GM20000 (cell line): ENCODE results near the gene CCT6B.

Experiments used
- DNase-seq: peaks from one replicate; pipeline ENCODE4 v3.0.0; 2012; ENCODE audit warnings: low spot score
- CTCF ChIP-seq: IDR thresholded peaks from 2 replicates; pipeline ENCODE4 v1.5.1; 2012; ENCODE audit warnings: mild to moderate bottlenecking, control low read depth; ENCODE audit errors: extremely low read depth, missing control alignments

Gene CCT6B

GRCh38 chr17:34926661-34927060 is 34.6 kb downstream of the CCT6B start:
- no peak for TF ChIP-seq CTCF
- DNase-seq: no peak

- no peak for DNase-seq
- no peak for TF ChIP-seq CTCF
These were observed 40.6 kb downstream of the CCT6B start for GRCh38 chr17:34920676-34921075.

GRCh38 chr17:34917381-34917780 is 43.9 kb downstream of the CCT6B start:
- DNase-seq: no peak
- TF ChIP-seq CTCF: no peak

GRCh38 chr17:34916120-34916519 is 45.1 kb downstream of the CCT6B start:
- DNase-seq: no peak
- TF ChIP-seq CTCF: no peak

- no peak for TF ChIP-seq CTCF
- no peak for DNase-seq
These were observed 48.3 kb downstream of the CCT6B start for GRCh38 chr17:34913001-34913400.

GRCh38 chr17:34909040-34909439 is 52.2 kb downstream of the CCT6B start:
- TF ChIP-seq CTCF: no peak
- DNase-seq: no peak

GRCh38 chr17:34902831-34903547 is 58.3 kb downstream of the CCT6B start:
- TF ChIP-seq CTCF: no peak
- DNase-seq: no peak
